GM12875 (cell line): ENCODE data around the gene CFAP100.

Source experiments
- H3K4me3 ChIP-seq: one replicate; pipeline ENCODE4 v1.5.1; 2011; ENCODE audit warnings: low read depth, low read length, control low read depth
- TF ChIP-seq, protein P1 (sequence below): IDR thresholded peaks from 2 replicates; pipeline ENCODE4 v1.5.1; 2011; ENCODE audit warnings: low read depth, mild to moderate bottlenecking, control low read depth, inconsistent platforms, low read length, moderate library complexity, borderline replicate concordance; ENCODE audit not compliant: insufficient read depth

CFAP100 gene

GRCh38 chr3:126459111-126459762 is 64.5 kb downstream of the CFAP100 start:
- H3K4me3 ChIP-seq: no peak overlapping the region
- TF ChIP-seq, protein P1, sequence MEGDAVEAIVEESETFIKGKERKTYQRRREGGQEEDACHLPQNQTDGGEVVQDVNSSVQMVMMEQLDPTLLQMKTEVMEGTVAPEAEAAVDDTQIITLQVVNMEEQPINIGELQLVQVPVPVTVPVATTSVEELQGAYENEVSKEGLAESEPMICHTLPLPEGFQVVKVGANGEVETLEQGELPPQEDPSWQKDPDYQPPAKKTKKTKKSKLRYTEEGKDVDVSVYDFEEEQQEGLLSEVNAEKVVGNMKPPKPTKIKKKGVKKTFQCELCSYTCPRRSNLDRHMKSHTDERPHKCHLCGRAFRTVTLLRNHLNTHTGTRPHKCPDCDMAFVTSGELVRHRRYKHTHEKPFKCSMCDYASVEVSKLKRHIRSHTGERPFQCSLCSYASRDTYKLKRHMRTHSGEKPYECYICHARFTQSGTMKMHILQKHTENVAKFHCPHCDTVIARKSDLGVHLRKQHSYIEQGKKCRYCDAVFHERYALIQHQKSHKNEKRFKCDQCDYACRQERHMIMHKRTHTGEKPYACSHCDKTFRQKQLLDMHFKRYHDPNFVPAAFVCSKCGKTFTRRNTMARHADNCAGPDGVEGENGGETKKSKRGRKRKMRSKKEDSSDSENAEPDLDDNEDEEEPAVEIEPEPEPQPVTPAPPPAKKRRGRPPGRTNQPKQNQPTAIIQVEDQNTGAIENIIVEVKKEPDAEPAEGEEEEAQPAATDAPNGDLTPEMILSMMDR: no peak

DNA sequence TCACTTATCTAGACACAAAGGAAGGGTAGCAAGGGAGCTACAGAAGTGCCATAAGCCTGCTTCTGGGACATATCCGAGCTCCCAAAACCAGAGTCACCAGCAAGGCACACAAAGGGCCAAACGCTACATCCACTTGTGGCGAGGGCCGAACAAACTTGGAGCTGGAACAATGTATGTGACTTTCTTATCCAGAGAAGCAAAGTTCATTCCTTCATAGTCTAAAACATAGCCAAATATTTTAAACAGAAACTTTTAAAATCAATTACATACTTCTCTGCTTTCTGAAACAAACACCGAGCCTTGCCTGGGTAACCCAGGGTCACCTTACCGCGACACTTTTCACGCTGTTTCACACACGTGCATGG is 65.0 kb downstream of the CFAP100 start:
- no peak overlapping the region for H3K4me3 ChIP-seq
- TF ChIP-seq, protein P1: no peak

DNA sequence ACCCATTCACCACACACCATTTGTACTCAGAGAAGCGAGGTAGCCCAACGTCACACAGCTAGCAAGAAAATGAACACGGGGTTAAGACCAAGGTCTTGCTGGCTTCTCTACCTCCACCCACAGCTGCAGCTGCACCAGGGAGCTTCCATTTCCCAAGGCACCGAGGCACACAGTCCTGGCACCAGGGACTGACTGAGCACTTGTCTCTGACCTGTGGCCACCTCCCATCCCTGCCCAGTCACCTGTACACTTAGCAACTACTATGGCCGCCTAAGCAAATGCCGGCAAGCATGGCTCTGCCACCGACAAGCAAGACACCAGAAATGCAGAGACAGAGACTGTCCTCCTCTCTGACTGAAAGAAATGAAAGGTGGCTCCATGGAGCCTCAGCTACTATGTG is 65.7 kb downstream of the CFAP100 start:
- TF ChIP-seq, protein P1: no peak
- no peak overlapping the region for H3K4me3 ChIP-seq

- TF ChIP-seq, protein P1: no peak
These were observed 66.9 kb downstream of the CFAP100 start for GRCh38 chr3:126461450-126462070.

DNA sequence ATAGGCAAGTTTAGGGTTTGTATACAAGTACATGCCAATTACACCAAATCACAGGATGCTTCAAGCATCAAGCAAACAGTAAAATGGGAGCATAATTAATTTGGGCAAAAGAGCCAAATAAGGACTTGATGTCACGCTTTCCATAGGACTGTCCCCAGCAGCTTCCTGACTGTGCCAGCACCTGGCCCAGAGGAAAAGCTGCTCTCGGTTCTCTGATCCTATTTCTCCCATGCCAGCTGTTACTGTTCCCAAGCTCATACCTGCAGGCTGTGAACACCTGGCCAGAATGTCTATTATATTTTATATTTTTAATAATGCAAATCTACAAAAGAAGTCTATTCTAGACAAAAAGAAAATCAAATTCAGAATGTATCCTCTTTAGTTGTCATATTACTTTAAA is 68.8 kb downstream of the CFAP100 start:
- H3K4me3 ChIP-seq: no peak overlapping the region
- TF ChIP-seq, protein P1: no peak

More at GRCh38 chr3:126461450-126462070, 66.9 kb downstream of the CFAP100 start:
- no peak overlapping the region for H3K4me3 ChIP-seq

- no peak overlapping the region for H3K4me3 ChIP-seq
- TF ChIP-seq, protein P1: no peak
These were observed 69.4 kb downstream of the CFAP100 start for GRCh38 chr3:126464093-126464492.

GRCh38 chr3:126464494-126464893 is 69.8 kb downstream of the CFAP100 start:
- no peak overlapping the region for H3K4me3 ChIP-seq
- TF ChIP-seq, protein P1: no peak
